HG02885 (cell line): ENCODE measurements around the gene SLC39A11.
"Not testable (repeated sequence)": the region's sequence is repeated elsewhere in the genome, so short reads cannot be mapped to it uniquely, and the experiment has no call there.

Source experiments
- ATAC-seq: cut with Tn5 transposase; IDR thresholded peaks from one replicate; pipeline ENCODE4 v1.9.1; 2021; ENCODE audit warnings: mild to moderate bottlenecking; ENCODE audit not compliant: unreplicated experiment, poor library complexity

Gene SLC39A11

DNA sequence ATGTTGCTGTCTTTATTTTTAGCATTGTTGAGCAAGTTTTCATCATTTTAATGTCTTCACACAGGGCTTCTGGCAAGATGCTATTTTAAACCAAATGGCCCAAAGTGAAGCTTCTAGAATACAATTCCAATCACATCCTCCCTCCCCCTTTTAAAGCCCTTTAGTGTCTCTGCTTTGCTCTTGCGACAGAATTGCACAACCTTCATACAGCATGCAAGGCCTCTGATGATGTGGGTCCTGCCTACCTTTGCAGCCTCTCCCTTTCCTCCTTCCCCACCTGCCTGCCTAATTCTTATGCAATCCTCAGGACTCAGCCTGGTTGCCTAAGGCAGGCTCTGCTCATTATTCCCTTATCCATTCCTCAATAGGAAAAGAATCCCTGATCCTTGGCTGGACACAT, 381.7 kb downstream of the SLC39A11 start:
- no peak for ATAC-seq

- ATAC-seq, result no peak
Measured at GRCh38 chr17:72710202-72710601, 382.3 kb downstream of the SLC39A11 start.

GRCh38 chr17:72708682-72709081, 383.8 kb downstream of the SLC39A11 start:
- ATAC-seq, result not testable (repeated sequence)

DNA sequence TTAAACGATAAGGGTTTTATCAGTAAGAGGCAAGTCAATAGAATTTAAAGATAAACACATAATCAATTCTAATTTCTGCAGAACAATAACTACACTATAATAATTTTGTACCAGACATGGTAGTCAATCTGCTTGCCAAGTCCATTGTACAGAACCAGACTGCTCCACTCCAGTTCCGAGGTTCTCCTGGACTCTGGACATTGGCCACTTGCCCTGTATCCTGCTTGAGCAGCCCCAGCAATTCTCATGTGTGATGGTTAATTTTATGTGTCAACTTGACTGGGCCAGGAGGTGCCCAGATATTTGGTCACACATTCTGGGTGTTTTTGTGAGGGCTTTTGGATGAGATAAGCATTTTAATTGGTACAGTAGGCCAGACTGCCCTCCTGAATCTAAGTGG, 384.6 kb downstream of the SLC39A11 start:
- ATAC-seq, result no peak

GRCh38 chr17:72706396-72706981, 386.0 kb downstream of the SLC39A11 start:
- ATAC-seq, result no peak

GRCh38 chr17:72705905-72706395, 386.5 kb downstream of the SLC39A11 start:
- ATAC-seq, result peak; percentile 86

- ATAC-seq, result no peak
Measured at GRCh38 chr17:72702998-72703397, 389.5 kb downstream of the SLC39A11 start.

- no peak for ATAC-seq
Measured at GRCh38 chr17:72702136-72702735, 390.3 kb downstream of the SLC39A11 start.

DNA sequence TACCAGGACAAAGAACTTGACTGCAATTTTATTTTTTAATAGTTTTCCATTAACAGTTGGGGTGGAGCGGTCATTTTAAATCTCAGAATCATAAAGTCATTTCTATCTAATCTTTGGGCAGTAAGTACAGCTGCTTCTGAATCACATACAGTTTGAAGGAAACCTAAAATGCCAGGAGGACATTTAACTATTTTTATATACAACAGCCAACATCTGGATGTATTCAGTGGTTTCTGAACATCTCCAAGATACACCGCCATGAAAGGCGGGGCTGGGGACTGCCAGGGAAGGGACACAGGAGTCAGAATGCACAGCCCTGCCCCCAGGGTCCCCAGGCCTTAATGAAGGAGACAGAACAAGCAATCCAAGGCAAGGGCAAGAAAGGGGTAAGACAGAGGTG, 392.3 kb downstream of the SLC39A11 start:
- no peak for ATAC-seq

GRCh38 chr17:72699545-72699944, 392.9 kb downstream of the SLC39A11 start:
- no peak for ATAC-seq

- no peak for ATAC-seq
Measured at GRCh38 chr17:72697602-72698146, 394.8 kb downstream of the SLC39A11 start.

DNA sequence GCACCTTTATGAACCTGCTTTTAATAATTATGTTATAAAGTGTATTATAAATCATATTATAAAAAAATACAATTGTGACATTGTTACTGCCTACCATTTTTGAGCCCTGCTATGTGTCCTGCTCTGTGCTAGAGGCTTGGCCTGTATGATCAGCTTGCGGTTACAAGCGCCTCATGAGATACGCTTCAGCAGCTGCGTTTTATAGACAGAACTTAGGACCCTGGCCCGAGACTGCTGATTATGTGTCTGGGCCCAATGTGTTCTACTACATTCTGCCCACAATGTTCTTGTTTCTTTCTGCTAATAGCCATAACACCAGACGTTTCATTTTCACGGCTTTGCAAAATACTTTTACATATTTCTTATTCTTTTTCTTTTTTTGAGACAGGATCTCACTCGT, 395.8 kb downstream of the SLC39A11 start:
- ATAC-seq, result no peak

DNA sequence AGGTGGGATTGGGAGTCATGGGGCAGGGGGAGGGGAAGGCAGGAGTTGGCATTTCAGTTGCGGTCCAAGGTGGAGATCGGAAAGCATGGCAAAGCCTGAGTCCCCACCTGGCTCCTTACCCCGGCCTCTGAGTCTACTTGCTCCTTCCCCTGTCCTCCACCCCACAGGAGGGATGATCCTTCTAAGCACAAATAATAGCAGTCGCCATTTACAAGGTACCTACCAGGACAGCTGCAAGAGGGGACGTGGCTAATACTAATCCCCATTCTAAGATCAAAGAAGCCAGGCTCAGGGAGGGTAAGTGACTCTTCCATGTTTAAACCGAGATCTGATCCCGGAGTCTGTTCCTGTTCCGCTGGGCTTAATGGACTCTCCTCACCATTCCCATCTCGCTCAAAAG, 396.3 kb downstream of the SLC39A11 start:
- ATAC-seq, result no peak

DNA sequence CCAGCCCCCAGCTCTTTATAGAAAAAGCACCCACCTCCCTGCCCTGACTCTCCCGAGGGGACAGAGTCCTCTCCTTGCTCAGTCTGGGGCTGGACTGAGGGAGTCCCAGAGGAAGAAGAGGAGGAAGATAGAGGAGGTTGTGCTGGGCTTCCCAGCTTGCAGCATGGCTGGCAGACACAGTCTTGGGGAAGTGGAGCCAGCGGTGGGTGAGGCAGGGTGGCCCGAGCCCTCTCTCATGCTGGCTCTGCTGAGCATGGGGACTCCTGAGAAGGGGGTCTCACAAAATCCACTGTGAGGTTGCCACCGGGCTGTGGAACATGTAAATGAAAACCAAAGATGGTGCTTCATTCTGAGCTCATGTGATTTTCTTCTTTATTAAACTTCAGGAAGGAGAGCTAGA, 398.5 kb downstream of the SLC39A11 start:
- ATAC-seq, result no peak

DNA sequence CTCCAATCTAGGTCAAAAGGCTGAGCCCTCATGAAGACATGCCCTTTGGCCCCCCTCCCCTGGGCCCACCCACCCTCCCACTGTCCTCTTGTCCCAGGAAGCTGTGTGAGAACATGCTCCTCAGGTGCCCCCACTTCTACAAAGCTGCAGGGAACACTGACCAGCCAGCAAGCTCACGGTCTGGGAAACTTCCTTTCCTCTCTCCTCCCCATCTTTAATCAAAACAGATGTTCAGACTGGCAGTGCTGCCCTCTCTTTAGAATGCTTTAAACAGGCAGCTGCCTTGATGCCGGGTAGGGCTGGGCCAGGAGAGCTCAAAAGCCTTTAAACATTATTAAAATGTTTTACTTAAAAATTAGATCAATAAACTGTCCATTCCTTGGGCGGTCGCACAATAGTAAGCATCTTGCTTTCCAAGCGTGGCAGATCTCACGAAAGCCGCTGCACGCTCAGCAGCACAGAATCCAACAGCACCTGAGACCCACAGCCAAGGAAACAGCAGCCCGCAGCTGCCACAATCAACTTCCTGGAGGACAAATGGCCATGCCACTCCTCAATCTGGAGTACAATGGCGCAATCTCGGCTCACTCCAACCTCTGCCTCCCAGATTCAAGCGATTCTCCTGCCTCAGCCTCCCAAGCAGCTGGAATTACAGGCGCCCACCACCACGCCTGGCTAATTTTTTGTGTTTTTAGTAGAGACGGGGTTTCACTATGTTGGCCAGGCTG, 399.2 kb downstream of the SLC39A11 start:
- ATAC-seq, result no peak

- ATAC-seq, result no peak
Measured at GRCh38 chr17:72692676-72693075, 399.8 kb downstream of the SLC39A11 start.

GRCh38 chr17:72691586-72691985, 400.9 kb downstream of the SLC39A11 start:
- ATAC-seq, result no peak

GRCh38 chr17:72691017-72691416, 401.5 kb downstream of the SLC39A11 start:
- ATAC-seq, result no peak

DNA sequence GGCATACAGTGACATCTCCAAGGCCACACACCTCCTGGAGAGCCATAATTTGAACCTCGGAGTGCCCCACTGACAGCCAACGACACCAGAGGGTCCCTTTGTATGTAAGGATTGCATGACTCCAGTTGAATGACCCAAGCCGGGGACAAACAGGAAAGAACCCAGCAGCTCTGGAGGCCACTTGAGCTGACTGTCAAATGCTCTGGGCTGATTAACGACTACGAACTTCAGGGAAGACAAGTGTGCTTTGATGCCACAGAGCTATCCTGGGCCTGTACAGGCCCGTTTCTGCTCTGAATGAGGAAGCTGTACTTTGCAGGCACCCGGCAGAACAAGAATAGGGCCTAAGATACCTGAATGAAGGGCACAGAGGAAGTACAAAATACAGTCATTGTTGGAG, 404.6 kb downstream of the SLC39A11 start:
- ATAC-seq, result no peak

DNA sequence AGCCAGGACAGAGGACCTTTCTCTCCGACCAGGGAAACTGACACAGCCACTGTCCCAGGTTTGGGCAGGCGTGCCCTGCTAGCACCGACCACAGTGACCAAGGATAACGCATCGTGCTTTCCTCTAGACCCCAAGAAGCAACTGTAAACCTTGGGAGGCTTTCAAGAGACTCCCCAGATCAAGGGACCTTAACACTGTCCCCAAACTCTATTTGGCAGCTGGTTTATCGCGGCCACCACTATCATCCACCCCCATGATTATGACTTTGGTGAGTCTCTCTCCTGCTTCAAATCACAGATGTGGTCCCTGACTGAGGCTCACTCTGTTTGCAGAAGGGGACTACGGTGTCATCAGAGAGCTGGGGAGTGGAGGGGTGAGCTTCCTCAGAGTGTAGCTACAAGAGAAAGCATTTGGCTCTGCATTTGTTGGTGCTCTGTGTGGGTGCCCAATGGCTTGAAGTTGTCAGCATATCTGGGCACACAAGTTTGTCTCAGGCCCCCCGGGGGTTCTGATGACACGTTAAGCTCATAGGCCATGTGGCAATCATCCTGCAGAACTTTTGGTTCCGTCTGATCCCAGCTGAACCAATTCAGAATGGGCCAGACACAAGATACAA, 408.0 kb downstream of the SLC39A11 start:
- ATAC-seq, result no peak
